Neural cell (in vitro differentiated cells): ENCODE results near the gene JAZF1. TPM values are rescaled to one million over a fixed set of nuclear protein-coding genes. Genes with fewer than 3 reads are reported as not detected.

ENCODE experiments used
- H2AFZ ChIP-seq: fragments of 200-600, 300-800 bp; sonication (generic), shearing (Covaris generic); 2 replicates; pipeline ENCODE4 v1.6.0; 2014; ENCODE audit warnings: low read depth, mild to moderate bottlenecking, antibody characterized with exemption, low read length, moderate library complexity
- H3F3A ChIP-seq: fragments of 200-600 bp; shearing (Covaris generic); 2 replicates; pipeline ENCODE4 v1.6.1; 2016; ENCODE audit warnings: mild to moderate bottlenecking, moderate library complexity, mixed read lengths, antibody characterized with exemption, low read length; ENCODE audit not compliant: insufficient read depth, poor library complexity, severe bottlenecking
- H3K27ac ChIP-seq: fragments of 200-600, 300-800 bp; sonication (generic), shearing (Covaris generic); 2 replicates; pipeline ENCODE4 v1.5.1; 2014; ENCODE audit warnings: mild to moderate bottlenecking, low read length, moderate library complexity
- H3K27me3 ChIP-seq: fragments of 300-800, 200-600 bp; sonication (generic), shearing (Covaris generic); 2 replicates; pipeline ENCODE4 v1.6.0; 2014; ENCODE audit warnings: mild to moderate bottlenecking, low read depth, low read length, moderate library complexity; ENCODE audit not compliant: insufficient read depth
- H3K36me3 ChIP-seq: fragments of 300-800, 200-600 bp; sonication (generic), shearing (Covaris generic); 2 replicates; pipeline ENCODE4 v1.5.1; 2014; ENCODE audit warnings: mild to moderate bottlenecking, antibody characterized with exemption, low read length, moderate library complexity; ENCODE audit not compliant: insufficient read depth
- H3K4me2 ChIP-seq: fragments of 300-800, 200-600 bp; sonication (generic), shearing (Covaris generic); 2 replicates; pipeline ENCODE4 v1.6.0; 2014; ENCODE audit warnings: mild to moderate bottlenecking, low read length
- H3K4me3 ChIP-seq: fragments of 300-800, 200-600 bp; sonication (generic), shearing (Covaris generic); 2 replicates; pipeline ENCODE4 v1.5.1; 2014; ENCODE audit warnings: mild to moderate bottlenecking, low read length, moderate library complexity
- H3K79me2 ChIP-seq: fragments of 200-600 bp; shearing (Covaris generic); replicated peaks from 2 replicates; pipeline ENCODE4 v1.6.0; 2014; ENCODE audit warnings: mild to moderate bottlenecking, low read length, moderate library complexity; ENCODE audit not compliant: insufficient read depth
- H3K9ac ChIP-seq: fragments of 300-800, 200-600 bp; sonication (generic), shearing (Covaris generic); 2 replicates; pipeline ENCODE4 v1.6.1; 2016; ENCODE audit warnings: mild to moderate bottlenecking, low read length, mixed read lengths
- H3K9me2 ChIP-seq: fragments of 200-600 bp; shearing (Covaris generic); 2 replicates; pipeline ENCODE4 v1.6.1; 2016; ENCODE audit warnings: mild to moderate bottlenecking, low read length, mixed read lengths; ENCODE audit not compliant: insufficient read depth
- H3K9me3 ChIP-seq: fragments of 200-600, 300-800 bp; sonication (generic), shearing (Covaris generic); 2 replicates; pipeline ENCODE4 v1.6.1; 2016; ENCODE audit warnings: mild to moderate bottlenecking, mixed run types, low read length, moderate library complexity, mixed read lengths
- H4K20me1 ChIP-seq: fragments of 200-600 bp; shearing (Covaris generic); 2 replicates; pipeline ENCODE4 v1.6.1; 2016; ENCODE audit warnings: mild to moderate bottlenecking, mixed run types; ENCODE audit not compliant: insufficient read depth
- EP300 ChIP-seq: fragments of 450-650 bp; conservative IDR thresholded peaks from 2 replicates; pipeline ENCODE4 v1.6.1; 2014; ENCODE audit warnings: antibody characterized with exemption, mild to moderate bottlenecking, moderate library complexity; ENCODE audit not compliant: poor library complexity, severe bottlenecking
- EZH2 ChIP-seq: fragments of 200-600, 300-800 bp; shearing (Covaris generic), sonication (generic); IDR thresholded peaks from 2 replicates; pipeline ENCODE4 v1.6.1; 2014; ENCODE audit warnings: antibody characterized with exemption, low read length, borderline replicate concordance, mild to moderate bottlenecking; ENCODE audit not compliant: insufficient read depth, poor library complexity, severe bottlenecking
- MXI1 ChIP-seq: fragments of 450-650 bp; conservative IDR thresholded peaks from 2 replicates; pipeline ENCODE4 v1.6.1; 2014; ENCODE audit warnings: antibody characterized with exemption, mild to moderate bottlenecking; ENCODE audit not compliant: poor library complexity, severe bottlenecking
- POLR2AphosphoS5 ChIP-seq: IDR thresholded peaks from 2 replicates; pipeline ENCODE4 v1.6.1; 2012
- RAD21 ChIP-seq: fragments of 450-650 bp; conservative IDR thresholded peaks from 2 replicates; pipeline ENCODE4 v1.6.1; 2014; ENCODE audit warnings: antibody characterized with exemption, mild to moderate bottlenecking, moderate library complexity
- SMC3 ChIP-seq: fragments of 450-650 bp; conservative IDR thresholded peaks from 2 replicates; pipeline ENCODE4 v1.6.1; 2014; ENCODE audit warnings: antibody characterized with exemption, mild to moderate bottlenecking, moderate library complexity; ENCODE audit not compliant: poor library complexity
- TAF1 ChIP-seq: IDR thresholded peaks from 2 replicates; pipeline ENCODE4 v1.6.1; 2012; ENCODE audit warnings: low read depth
- polyA plus RNA-seq: library from polyadenylated mRNA; depleted of rRNA; stranded (reverse); fragments of >200 nt; gene quantifications from 2 replicates; pipeline ENCODE4 v1.2.3, GENCODE V29; 2014
- TF ChIP-seq, protein P1 (sequence below): fragments of 450-650 bp; IDR thresholded peaks from 2 replicates; pipeline ENCODE4 v1.5.1; 2014; ENCODE audit warnings: antibody characterized with exemption, mild to moderate bottlenecking, moderate library complexity; ENCODE audit not compliant: poor library complexity, severe bottlenecking
- TF ChIP-seq, protein P2 (sequence below): IDR thresholded peaks from 2 replicates; pipeline ENCODE4 v1.6.1; 2012; ENCODE audit warnings: borderline replicate concordance

The JAZF1 gene
- polyA plus RNA-seq, 1 donor from 2014 or later = 29.5 TPM

DNA sequence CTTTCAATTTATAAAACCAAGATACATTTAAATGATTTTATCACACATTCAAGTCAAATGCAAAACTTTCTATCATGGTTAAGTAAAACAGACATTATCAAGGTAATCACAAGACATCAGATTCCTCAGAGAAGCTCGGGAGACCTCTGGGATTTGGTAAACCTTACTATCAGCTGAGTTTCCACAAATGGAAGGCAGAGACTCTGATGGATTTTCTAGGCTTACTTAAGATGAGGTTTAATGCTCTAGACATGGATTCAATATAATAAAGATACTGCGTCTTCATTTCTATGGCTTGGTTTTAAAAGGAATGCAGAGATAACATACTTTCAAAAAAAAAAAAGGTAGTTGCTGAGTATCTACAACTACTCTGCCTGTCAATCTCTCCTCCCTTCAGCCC, 171.7 kb downstream of the JAZF1 start:
- Histone ChIP-seq H3K79me2 (no peaks in the 10 kb centered on the region), H3K4me2 (no peak overlapping the region), H3K4me3 (no peak overlapping the region), H3K9me3 (no peaks in the 10 kb centered on the region), H3K27ac (no peak overlapping the region), H3K9me2 (no peaks in the 10 kb centered on the region), H4K20me1 (no peaks in the 10 kb centered on the region), H2AFZ (no peak overlapping the region), H3K36me3 (no peaks in the 10 kb centered on the region), H3K27me3 (no peaks in the 10 kb centered on the region), H3F3A (no peaks in the 10 kb centered on the region), H3K9ac (no peak overlapping the region)
- TF ChIP-seq EZH2 (no peak), RAD21 (no peak), MXI1 (no peak), EP300 (no peak), TAF1 (no peak), POLR2AphosphoS5 (no peak), SMC3 (no peak)
- TF ChIP-seq, protein P1, sequence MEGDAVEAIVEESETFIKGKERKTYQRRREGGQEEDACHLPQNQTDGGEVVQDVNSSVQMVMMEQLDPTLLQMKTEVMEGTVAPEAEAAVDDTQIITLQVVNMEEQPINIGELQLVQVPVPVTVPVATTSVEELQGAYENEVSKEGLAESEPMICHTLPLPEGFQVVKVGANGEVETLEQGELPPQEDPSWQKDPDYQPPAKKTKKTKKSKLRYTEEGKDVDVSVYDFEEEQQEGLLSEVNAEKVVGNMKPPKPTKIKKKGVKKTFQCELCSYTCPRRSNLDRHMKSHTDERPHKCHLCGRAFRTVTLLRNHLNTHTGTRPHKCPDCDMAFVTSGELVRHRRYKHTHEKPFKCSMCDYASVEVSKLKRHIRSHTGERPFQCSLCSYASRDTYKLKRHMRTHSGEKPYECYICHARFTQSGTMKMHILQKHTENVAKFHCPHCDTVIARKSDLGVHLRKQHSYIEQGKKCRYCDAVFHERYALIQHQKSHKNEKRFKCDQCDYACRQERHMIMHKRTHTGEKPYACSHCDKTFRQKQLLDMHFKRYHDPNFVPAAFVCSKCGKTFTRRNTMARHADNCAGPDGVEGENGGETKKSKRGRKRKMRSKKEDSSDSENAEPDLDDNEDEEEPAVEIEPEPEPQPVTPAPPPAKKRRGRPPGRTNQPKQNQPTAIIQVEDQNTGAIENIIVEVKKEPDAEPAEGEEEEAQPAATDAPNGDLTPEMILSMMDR = no peak
- TF ChIP-seq, protein P2, sequence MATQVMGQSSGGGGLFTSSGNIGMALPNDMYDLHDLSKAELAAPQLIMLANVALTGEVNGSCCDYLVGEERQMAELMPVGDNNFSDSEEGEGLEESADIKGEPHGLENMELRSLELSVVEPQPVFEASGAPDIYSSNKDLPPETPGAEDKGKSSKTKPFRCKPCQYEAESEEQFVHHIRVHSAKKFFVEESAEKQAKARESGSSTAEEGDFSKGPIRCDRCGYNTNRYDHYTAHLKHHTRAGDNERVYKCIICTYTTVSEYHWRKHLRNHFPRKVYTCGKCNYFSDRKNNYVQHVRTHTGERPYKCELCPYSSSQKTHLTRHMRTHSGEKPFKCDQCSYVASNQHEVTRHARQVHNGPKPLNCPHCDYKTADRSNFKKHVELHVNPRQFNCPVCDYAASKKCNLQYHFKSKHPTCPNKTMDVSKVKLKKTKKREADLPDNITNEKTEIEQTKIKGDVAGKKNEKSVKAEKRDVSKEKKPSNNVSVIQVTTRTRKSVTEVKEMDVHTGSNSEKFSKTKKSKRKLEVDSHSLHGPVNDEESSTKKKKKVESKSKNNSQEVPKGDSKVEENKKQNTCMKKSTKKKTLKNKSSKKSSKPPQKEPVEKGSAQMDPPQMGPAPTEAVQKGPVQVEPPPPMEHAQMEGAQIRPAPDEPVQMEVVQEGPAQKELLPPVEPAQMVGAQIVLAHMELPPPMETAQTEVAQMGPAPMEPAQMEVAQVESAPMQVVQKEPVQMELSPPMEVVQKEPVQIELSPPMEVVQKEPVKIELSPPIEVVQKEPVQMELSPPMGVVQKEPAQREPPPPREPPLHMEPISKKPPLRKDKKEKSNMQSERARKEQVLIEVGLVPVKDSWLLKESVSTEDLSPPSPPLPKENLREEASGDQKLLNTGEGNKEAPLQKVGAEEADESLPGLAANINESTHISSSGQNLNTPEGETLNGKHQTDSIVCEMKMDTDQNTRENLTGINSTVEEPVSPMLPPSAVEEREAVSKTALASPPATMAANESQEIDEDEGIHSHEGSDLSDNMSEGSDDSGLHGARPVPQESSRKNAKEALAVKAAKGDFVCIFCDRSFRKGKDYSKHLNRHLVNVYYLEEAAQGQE = no peak

DNA sequence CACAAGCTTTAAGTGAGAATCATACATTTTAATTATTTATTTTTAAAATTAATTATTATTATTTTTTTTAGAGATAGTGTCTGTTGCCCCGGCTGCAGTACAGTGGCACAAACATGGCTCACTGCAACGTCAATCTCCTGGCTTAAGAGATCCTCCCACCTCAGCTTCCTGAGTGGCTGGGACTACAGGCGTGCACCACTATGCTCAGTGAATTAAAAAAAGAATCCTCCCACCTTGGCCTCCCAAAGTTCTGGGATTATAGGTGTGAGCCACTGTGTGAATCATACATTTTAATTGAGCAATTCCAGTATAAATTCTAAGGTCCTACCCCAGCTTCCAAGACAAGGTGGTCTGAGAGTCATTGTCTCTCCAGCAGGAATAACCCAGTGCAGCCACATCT, 172.4 kb downstream of the JAZF1 start:
- Histone ChIP-seq H3K4me3 (no peak overlapping the region), H2AFZ (no peak overlapping the region), H3K9me2 (no peaks in the 10 kb centered on the region), H3K4me2 (no peak overlapping the region), H3K36me3 (no peaks in the 10 kb centered on the region), H3K27ac (no peak overlapping the region), H3K27me3 (no peaks in the 10 kb centered on the region), H4K20me1 (no peaks in the 10 kb centered on the region), H3K9ac (no peak overlapping the region), H3K79me2 (no peaks in the 10 kb centered on the region), H3K9me3 (no peaks in the 10 kb centered on the region), H3F3A (no peaks in the 10 kb centered on the region)
- TF ChIP-seq RAD21 (no peak), EZH2 (no peak), SMC3 (no peak), POLR2AphosphoS5 (no peak), TAF1 (no peak), MXI1 (no peak), EP300 (no peak)
- TF ChIP-seq, protein P2 = no peak
- TF ChIP-seq, protein P1 = no peak
